ENCODE measurements around the gene CATSPERE. TPM values are rescaled to one million over a fixed set of nuclear protein-coding genes. Genes with fewer than 3 reads are reported as not detected.

CATSPERE gene
- total and polyA plus RNA-seq, 9 of the 15 experiments (the other 6 are each of a cell fraction or from before 2014, with no cell fraction given), result 0.06 to 0.16 (median 0.09) TPM; not detected in 3

GRCh38 chr1:244605835-244606370 lies 144.8 kb downstream of the CATSPERE start (continued):
- TF ChIP-seq CEBPB (tag; IDR thresholded peaks at IDR 0.05) (no peak), ETV6 (IDR thresholded peaks at IDR 0.05; ENCODE audit: borderline replicate concordance in 1 of 2, low read depth in 2 of 2, low read length in 1 of 2) (no peak), ETV6 (CRISPR knock-in tag; IDR thresholded peaks at IDR 0.05; ENCODE audit: borderline replicate concordance) (no peak)

DNA sequence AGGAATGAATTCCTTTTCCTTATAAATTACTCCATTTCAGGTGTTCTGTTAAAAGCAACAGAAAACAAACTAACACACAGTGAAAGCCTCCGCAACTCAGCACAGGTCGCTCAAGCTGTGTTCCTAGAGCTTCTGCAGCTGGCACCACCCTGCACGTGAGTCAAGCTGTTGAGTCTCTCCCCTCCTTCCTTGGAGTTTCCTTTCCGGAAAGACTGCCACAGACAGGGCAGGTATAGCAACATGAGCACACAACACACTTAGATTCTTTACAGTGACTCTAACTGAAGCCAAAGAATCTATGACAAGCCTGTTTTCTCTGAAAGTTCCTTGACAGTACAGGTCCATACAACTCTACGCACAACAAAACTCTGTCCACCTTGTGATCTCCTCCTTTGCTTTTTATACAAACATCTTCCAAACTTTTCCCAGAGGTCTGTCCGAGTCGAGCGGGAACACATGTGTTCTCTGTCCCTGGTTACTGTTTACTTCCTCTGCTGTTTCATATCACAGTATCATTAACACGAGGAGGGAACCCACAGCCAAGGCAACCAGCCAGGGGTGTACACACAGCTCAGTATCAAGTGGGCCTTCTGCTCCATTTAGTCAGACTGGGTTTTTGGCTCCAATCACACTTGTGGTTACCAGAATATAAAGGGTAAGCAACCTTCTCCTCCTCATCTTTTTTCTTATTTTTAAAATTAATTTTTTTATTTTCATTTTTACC lies 153.2 kb downstream of the CATSPERE start:
- FAIRE-seq (no peak), ATAC-seq (peak; percentile 53), DNase-seq (ENCODE audit: extremely low read depth in 1 of 4, low spot score in 3 of 4) (no peak)
- H3K9me1 ChIP-seq (ENCODE audit: control insufficient read depth, insufficient read depth, low read length), result no peaks in the 10 kb centered on the region
- no peaks in the 10 kb centered on the region for H3K36me3 ChIP-seq (ENCODE audit: control insufficient read depth, insufficient read depth, low read length)
- no peak overlapping the region for H3K27ac ChIP-seq (ENCODE audit: extremely low read depth, low read depth, low read length)
- WGBS (ENCODE audit: insufficient coverage, low coverage, missing lambda C conversion rate), result 4% methylated on average over 9 of the region's 9 CpGs
- H3K9me3 ChIP-seq (replicated peaks; ENCODE audit: control insufficient read depth, insufficient read depth, low read depth, low read length), result no peaks in the 10 kb centered on the region
- H3K79me2 ChIP-seq (ENCODE audit: control insufficient read depth, insufficient read depth, low read length), result no peaks in the 10 kb centered on the region
- CTCF ChIA-PET (ENCODE audit: low intra/inter-chr PET ratio), result no interaction called here
- no peaks in the 10 kb centered on the region for H3K4me1 ChIP-seq (replicated peaks in 1 of 2; ENCODE audit: control insufficient read depth in 2 of 2, insufficient read depth in 2 of 2, low read length in 2 of 2)
- no peak overlapping the region for H3K9ac ChIP-seq (ENCODE audit: insufficient read depth in 1 of 2, low read depth in 2 of 2, low read length in 2 of 2)
- H3K4me3 ChIP-seq, result no peak overlapping the region
- no TSS peak for BruUV-seq (replicated peaks)
- no peak overlapping the region for H3K4me2 ChIP-seq (ENCODE audit: insufficient read depth, low read length)
- in situ Hi-C loops (cut with MboI), result loop anchor here (25.0 kb wide), 1 partner anchor 423 kb away; no protein-coding TSS in a partner anchor
- H2AFZ ChIP-seq (ENCODE audit: low read depth, low read length), result no peak overlapping the region
- POLR2A ChIA-PET, result interaction anchor here (0.5 kb wide), 1 partner anchor 120 kb away, joined by 3 read pairs; no protein-coding TSS in a partner anchor
- intact Hi-C loops (cut with micrococcal nuclease), result no loop called here
- H3K27me3 ChIP-seq (ENCODE audit: control insufficient read depth in 2 of 2, insufficient read depth in 2 of 2, low read length in 2 of 2), result peaks cover 15 to 20% of the 10 kb centered on the region in 2 experiments
- H4K20me1 ChIP-seq (replicated peaks; ENCODE audit: control insufficient read depth, insufficient read depth, low read length), result no peaks in the 10 kb centered on the region
- TF ChIP-seq E2F8 (IDR thresholded peaks at IDR 0.05; ENCODE audit: low read depth, partially characterized antibody), result no peak
- no peak for TF ChIP-seq ZBTB1 (CRISPR knock-in tag; IDR thresholded peaks at IDR 0.05; ENCODE audit: borderline replicate concordance, low read depth)
- no peak for TF ChIP-seq POU5F1 (IDR thresholded peaks at IDR 0.05; ENCODE audit: borderline replicate concordance, low read depth, low read length, partially characterized antibody)
- TF ChIP-seq TCF7L2 (IDR thresholded peaks at IDR 0.05; ENCODE audit: low read depth, low read length), result no peak
- TF ChIP-seq ZNF3 (CRISPR knock-in tag; IDR thresholded peaks at IDR 0.05), result no peak
- TF ChIP-seq, protein P1, sequence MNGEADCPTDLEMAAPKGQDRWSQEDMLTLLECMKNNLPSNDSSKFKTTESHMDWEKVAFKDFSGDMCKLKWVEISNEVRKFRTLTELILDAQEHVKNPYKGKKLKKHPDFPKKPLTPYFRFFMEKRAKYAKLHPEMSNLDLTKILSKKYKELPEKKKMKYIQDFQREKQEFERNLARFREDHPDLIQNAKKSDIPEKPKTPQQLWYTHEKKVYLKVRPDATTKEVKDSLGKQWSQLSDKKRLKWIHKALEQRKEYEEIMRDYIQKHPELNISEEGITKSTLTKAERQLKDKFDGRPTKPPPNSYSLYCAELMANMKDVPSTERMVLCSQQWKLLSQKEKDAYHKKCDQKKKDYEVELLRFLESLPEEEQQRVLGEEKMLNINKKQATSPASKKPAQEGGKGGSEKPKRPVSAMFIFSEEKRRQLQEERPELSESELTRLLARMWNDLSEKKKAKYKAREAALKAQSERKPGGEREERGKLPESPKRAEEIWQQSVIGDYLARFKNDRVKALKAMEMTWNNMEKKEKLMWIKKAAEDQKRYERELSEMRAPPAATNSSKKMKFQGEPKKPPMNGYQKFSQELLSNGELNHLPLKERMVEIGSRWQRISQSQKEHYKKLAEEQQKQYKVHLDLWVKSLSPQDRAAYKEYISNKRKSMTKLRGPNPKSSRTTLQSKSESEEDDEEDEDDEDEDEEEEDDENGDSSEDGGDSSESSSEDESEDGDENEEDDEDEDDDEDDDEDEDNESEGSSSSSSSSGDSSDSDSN (IDR thresholded peaks at IDR 0.05; ENCODE audit: borderline replicate concordance in 1 of 2, low read depth in 2 of 2, low read length in 2 of 2), result no peak
- TF ChIP-seq ZNF395 (CRISPR knock-in tag; IDR thresholded peaks at IDR 0.05), result no peak
- no peak for TF ChIP-seq TCF3 (CRISPR knock-in tag; IDR thresholded peaks at IDR 0.05)
- TF ChIP-seq HNRNPLL (IDR thresholded peaks at IDR 0.05; ENCODE audit: low read depth, low read length, poor library complexity, severe bottlenecking), result no peak
